ENCODE measurements around the gene LHFPL3.

Gene LHFPL3

DNA sequence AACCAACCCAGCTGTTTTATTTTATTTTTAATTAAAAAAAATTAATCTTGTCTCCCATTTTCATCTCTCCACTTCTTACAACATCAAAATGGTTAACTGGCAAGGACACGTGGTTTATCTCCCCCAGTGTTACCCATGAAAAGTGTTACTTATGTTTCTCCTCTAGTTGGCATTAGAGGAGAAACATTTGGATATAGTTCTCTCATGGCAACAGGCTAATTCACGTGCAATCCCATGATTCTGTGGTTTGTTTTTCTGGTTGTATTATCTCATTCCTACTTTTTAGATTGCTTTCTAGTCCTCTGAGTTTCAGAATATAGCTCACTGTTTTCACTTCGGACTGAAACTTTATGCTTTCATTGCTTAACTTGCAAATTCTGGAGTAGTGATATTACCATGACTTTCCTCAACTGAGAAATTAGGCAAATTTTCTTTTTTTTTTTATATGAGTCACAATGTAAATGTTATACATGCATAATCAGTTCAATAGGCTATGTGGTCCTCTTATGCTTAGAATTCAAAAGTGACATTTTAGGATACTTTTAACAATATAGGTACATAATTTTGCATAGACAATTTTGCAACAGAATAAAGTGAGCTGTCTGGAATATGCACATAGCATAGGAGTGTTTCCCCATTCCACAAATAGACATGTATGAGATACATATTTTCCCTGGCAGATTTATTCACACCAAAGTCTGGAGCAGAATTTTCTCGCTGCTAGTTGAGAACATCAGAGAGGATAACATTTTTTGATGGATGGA lies 43.0 kb downstream of the LHFPL3 start:
- no peak for DNase-seq (ENCODE audit: low spot score)

DNA sequence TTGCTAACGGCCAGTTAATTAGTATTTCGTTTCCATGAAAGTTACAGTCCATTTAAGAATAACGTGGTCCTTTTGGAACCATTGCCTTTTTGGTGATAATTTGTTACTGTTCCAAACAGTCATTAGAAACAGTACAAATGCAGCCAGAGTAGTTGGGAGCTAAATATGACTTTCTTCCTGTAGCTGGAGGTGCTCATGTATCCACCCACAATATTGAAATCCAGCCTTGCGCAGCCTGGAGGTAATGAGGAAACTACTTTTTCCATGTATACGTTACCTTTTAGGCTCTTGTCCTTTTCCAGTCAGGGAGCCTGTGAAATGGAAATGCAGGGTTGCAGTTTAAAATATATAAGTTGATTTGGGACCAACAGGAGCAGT lies 43.6 kb downstream of the LHFPL3 start:
- no peak for DNase-seq (ENCODE audit: low spot score)

DNA sequence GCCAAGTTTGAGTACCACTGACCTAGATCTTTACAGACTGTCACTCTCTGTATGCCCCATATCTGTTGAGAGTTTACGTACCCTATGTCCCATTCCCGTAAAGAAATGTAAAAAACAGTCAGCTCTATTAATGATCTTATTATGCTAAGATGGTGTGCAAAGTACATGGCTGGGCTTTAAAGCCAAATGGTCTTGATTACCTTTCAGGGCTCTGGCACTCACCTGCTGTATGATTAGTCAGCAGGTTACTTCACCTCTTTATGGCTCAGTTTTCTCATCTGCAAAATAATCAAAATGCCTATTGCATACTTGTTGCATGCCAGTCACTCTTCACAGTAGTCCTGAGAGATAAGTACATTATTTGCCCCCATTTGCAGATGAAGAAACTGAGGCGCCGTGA lies 54.2 kb downstream of the LHFPL3 start:
- no peak for DNase-seq (ENCODE audit: low spot score)

DNA sequence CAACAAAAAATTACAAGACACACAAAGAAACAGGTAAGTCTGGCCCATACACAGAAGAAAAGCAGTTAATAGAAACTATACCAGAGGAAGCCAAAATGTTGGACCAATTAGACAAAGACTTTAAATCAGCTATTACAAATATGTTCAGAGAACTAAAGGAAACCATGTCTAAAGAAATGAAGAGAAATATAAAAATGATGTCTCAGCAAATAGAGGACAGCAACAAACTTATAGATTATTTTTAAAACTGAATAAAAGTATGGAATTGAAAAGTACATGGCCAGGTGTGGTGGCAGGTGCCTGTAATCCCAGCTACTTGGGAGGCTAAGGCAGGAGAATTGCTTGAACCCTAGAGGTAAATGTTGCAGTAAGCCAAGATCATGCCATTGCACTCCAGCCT lies 58.5 kb downstream of the LHFPL3 start:
- no peak for DNase-seq (ENCODE audit: low spot score)

DNA sequence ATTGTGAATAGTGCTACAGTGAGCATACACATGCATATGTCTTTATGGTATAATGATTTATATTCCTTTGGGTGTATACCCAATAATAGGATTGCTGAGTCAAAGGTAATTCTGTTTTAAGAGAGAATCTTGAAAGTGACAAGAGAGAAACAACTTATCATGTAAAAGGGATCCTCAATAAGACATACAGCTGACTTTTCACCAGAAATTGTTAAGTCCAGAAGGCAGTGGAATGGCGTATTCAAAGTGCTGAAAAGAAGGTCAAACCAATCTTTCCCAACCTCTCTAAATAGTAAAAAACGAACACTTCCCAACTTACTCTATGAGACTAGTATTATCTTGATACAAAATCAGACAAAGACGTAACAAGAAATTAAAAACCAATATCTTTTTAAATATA lies 59.8 kb downstream of the LHFPL3 start:
- no peak for DNase-seq (ENCODE audit: low spot score)

DNA sequence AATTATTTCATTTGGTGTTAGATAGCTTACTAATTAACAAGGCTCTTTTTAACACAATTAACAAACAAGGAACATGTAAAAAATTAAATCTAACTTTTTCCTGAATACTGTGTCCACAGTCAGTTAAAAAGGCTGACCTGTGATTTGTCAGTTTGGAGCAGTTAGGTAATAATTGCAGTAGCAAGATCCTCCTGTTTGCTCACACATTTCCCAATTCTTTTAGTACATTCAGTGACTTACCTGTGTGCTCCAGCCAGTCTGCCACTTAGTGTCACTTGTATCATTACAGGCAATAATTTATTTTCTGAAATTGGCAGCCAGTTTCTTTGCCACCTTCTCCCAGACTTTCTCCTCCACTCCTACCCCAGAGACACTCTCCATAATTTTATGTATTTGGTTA lies 66.8 kb downstream of the LHFPL3 start:
- DNase-seq (ENCODE audit: low spot score), result no peak

DNA sequence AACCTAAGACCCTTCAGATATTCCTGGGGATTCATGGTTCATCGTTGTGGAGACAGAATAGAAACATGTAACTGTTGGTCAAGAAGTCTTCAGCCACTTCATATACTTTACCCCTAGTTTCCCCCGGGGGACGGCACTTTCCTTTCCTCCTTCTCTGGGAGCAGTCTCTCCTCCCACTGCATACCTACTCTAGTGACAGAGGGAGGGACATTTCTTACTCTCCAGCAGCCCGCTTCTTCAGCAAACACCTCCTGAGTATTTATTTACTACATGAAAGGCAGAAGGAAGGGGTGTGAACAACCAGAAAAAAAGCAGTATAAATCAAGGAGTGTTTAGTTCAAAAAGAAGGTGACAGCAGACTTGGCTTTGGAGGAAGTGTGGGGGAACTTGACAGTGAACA lies 69.0 kb downstream of the LHFPL3 start:
- DNase-seq (ENCODE audit: low spot score), result no peak

DNA sequence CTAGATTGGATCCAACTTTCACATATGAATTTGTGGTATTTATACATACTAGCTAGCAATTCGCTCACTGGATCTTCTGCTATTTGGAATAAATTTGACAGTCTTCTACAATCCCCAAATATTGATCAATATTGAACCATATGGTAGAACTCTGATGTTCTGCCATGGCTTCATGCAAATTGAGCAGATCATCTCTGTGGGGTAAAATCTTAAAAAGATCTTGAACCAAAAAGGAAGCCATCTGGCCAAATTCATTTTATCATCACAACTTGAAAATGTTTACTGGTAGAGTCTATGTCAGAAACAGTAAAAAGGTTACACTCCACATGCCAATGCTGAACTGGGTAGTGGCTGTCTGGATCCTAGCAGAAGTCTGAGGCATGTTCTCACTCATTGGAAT lies 80.0 kb downstream of the LHFPL3 start:
- DNase-seq (ENCODE audit: low spot score), result no peak

DNA sequence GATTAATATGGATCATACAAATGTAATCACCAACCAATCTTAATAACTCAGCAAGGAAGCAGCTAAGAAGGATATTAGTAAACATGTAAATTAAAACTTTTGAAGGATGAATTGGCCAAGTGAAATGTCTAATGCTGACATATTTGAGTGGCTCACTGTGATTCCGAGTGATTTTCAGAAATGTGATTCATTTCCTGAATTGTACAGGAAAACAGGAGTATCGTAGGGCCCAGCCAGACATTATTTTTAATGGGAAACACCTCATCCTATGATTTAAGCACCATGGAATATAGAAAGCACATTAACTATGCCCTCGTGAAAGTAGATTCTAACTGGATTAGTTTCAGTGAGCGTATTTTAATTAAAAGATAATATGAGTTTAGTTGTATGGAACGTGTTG lies 82.3 kb downstream of the LHFPL3 start:
- DNase-seq (ENCODE audit: low spot score), result no peak

DNA sequence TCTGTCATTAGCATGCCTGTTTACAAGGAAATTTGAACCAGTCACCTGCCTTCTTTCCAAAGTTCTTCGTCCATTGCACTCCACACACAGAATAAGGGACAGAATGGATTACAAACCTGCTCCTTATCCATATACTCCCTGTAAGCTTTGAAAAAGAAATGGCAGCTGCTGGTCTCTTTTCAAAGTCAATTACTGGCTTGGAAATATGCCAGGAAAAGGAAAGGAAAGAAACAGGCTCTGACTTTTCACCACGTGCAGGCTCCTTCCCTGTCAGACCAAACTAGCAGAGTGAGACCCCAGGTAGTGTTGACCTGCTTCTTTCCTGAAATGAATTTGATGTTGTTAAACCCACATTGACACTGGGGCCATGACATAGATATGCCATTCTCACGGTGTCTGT lies 84.5 kb downstream of the LHFPL3 start:
- DNase-seq (ENCODE audit: low spot score), result no peak

DNA sequence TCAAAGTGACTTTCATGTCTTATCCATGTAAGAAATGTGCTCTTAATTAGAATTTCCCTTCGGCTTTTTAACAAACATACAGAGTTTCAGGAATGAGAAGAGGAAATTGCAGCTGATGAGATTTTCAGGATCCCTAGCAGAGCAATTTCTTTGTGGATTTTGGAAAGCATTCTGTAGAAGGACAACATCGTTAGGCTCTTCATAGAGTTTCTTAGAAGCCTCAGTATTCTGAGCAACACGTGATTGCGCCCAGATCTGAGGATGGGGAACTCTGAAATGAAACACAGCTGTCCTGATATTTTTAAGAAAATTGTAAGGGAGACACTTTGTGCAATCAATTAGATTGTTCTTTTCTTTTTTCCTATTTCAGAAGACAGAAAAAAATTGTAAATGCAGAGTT lies 85.8 kb downstream of the LHFPL3 start:
- no peak for DNase-seq (ENCODE audit: low spot score)

DNA sequence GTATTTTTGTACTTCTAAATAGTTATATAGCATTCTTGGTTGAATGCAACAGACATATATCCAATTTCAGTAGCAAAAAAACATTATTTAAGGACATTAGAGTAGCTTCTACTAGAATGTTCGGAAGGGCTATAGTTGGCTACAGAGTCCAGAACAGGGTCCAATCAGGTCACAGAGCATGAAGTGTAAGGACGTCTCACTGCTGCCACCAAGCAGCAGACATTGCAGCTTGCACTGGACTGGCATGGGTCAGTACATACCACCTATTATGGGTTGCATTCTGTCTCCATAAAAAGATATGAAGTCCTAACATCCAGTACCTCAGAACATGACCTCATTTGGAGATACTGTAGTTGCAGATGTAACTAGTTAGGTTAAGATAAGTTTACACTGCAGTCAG lies 87.3 kb downstream of the LHFPL3 start:
- DNase-seq (ENCODE audit: low spot score), result no peak

DNA sequence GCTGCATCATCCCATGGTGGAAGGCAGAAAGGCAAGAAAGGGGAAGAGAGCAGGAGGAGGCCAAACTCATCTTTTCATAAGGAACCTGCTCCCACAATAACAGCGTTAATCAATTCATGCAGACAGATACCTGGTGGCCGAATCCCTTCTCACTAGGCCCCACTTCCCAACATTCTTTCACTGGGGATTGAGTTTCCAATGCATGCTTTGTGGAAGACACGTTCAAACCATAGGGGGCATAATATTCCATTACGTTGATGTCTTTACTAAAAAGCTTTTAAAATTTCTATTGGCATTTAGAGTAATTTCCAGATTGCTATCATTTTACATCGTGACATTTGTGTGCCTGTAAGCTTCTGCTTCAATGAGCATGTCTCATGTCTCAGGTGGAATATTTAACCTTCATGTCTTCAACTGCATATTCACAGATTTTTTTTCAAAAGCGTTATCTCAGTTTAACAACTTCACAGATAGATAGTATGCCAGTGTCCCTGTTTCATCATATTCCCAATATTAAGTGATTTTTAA lies 88.5 kb downstream of the LHFPL3 start:
- DNase-seq (ENCODE audit: low spot score), result no peak

DNA sequence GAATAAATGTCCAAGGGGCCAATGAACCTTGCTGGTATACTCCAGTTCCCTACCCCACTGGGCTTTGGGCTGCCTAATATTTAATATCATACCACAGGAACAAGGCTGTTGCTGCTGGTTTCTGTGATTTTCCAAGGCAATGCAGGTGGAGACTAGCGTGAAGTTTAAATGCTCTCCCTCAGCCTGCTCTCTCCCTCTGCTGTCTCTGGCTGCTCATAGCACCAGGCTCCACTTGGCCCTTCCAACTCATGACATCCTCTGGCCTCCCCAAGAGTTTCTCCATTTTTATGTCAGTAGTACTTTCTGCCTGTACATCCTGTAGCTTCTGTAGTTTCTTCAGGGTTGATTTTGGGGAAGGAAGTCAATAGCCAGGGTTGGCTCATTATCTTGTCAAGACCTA lies 103.5 kb downstream of the LHFPL3 start:
- no peak for DNase-seq (ENCODE audit: low spot score)

DNA sequence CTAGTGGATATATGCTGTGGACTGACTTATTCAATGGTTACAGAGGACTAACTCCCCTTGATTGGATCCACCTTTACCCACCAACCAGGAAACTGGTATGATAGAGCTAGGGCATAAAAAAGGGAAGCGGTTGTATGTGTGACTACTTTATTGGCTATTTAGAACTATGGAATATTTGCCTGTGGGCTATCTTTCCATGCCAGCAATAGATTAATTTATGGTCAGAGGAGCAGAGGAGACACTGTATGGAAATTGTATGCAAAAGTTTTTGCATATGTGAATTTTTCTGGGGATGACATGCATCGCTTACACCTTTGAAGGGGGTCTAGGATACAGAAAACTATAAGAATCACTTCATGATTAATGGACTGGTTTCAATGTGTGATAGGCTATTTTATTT lies 105.7 kb downstream of the LHFPL3 start:
- DNase-seq (ENCODE audit: low spot score), result no peak

DNA sequence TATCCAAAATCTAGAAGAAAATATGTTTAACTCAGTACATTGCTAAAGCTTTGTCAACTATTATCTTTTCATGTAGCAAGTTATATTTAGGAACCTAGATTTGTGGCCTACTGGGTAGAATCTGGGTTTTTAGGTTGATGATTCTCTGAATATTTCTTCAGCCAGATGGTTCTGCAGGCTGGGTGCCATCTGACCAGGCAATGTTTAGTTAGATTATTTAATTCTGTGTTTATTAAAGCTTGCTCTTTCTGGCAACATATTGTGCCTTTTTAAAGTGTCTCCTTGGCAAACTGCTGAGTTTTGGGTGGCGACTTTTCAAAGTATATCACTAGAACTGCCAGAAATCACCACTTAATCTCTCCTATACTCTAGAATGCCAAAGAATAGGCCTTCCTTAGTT lies 114.1 kb downstream of the LHFPL3 start:
- no peak for DNase-seq (ENCODE audit: low spot score)

DNA sequence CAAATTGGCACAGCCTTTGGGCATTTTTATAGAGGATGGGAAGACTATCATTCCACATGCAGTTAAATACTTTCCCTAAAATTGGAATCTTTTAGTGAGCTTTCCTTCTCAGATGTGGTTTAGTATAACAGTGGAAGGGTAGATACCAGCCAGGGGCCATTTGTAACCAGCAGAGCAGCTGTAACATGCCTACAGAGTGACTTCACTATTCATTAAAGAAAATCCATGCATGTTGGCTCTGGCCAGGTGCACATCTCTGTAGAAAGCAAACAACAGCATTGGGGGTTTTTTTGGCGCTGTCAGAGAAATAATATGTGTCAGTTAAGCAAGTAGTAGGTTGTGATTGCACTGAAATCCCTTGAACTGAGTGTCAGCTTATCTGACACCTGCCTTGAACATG lies 115.6 kb downstream of the LHFPL3 start:
- no peak for DNase-seq (ENCODE audit: low spot score)

DNA sequence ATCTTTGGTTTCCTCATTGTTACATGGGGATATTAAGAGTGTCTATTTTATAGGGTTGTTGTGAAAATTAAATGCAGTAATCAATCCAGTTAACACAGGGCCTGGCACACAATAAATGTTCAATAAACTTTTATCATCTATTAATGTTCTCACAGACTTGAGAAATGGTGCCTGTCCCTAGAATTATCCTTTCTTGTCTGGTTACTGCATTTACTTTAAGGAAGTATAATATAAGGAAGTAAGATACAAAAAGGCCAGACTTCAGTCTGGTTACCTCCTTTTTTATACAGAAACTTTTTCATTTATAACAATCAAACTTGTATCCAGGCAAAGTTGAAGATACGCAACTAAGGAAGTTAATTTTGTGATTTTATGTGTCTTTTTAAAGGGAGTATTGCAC lies 117.0 kb downstream of the LHFPL3 start:
- DNase-seq (ENCODE audit: low spot score), result no peak

DNA sequence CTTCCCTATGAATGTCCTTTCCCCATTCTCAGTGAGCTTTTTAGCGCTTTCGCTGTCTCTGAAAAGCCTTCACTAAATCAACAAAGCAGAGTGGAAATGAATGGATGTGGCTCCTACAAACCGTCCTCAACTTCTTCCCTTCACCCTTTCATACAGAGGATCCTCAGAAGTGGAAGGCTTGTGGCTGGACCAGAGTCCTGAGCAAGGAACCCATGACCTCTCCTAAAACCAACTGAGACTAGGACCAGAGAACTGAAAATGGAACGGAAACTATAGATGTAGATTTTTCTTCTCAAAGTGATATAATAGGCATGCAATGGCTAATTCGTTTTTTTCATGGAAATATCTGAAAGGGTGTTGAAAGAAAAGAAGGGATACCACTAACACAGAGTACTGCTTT lies 122.5 kb downstream of the LHFPL3 start:
- DNase-seq (ENCODE audit: low spot score), result no peak

DNA sequence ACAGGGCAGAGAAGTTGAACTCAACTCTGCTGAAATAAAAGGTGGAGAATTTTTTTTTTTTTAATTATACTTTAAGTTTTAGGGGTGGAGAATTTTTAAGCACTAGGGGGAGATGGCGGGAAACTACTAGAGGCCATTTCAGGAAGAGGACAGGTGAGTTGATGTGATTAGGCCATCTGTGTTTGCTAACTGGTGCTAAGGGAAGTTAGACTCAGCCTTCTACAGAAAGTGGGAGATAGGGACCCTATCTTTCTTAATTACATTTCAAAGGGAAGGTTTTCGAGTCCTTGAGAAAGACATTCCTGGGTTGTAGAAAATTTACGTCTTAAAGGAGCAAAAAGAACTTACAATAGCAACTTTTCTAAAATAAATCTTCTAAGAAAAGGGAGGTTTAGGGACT lies 124.8 kb downstream of the LHFPL3 start:
- no peak for DNase-seq (ENCODE audit: low spot score)

DNA sequence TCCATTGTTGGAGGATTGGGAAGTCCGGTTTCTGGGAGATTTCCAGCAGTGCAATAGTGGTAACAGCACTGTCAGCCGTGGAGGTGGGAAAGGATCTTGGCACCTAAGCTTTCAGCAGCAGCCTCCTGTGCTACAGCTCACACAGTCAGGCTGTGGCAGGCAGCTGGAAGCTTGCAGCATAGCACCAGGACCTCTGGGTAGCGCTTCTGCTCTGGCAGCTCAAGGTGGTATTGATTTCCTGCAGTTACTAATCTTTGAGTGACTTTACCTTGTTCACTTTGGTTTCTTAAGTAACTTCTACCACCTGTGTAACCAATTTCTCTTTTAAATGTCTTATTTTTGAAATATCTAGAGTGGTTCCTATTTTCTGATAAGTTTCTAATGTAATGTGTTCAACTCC lies 130.5 kb downstream of the LHFPL3 start:
- no peak for DNase-seq (ENCODE audit: low spot score)

DNA sequence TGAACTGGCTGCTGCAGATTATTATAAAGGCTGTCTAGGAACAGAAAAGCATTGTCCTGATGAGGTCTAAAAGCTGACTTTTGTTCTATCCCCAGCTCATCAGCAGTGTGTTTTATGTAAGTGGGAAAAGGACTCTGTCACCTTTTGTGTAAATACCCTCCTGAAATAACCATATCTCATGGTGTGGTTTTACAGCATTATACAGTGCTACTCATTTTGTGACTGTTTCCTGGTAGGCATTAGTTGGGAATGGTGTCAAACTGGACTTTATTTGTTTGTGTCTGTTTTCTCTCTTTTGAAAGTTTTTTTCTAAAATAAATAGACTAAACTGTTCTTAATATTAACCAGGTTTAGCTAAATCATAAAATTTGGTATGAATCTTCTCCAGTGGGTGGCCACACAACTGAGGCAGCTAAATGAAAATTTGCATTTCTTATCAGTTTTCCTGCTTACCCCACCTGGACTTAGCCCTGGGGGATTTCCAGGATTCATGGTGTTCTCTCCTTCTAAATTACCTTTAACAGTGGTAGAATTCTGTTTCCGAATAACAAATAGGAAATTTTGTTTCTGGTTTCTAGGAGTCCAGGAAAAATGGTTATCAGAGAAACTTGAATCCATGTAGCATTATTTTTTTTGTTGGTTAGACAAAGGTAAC lies 140.9 kb downstream of the LHFPL3 start:
- no peak for DNase-seq (ENCODE audit: low spot score)

DNA sequence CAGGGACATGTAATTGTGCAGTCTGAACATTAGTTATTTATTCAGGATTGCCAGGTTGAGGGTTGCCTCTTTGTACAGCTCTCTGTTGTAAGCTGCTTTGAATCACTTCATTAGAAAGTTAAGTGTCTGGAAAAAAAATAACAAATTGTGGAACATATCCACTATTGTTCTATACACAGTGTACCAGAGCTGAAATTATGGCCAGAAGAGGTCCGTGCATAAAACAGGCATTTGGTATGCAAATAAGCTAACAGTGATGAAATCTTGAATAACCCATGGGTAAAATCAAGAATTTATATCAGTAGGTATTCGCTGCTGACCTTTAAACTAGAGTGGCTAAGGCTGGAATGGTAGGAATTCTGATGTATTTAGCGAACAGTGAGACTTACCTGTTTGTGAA lies 152.1 kb downstream of the LHFPL3 start:
- no peak for DNase-seq (ENCODE audit: low spot score)
